Tibial nerve (tissue), 3 donors: ENCODE data around the gene NBR1.
"Not testable (repeated sequence)": the region's sequence is repeated elsewhere in the genome, so short reads cannot be mapped to it uniquely, and the experiment has no call there.

Source experiments
- EP300 ChIP-seq, 2 donors: sonication (generic); formaldehyde crosslinking; IDR thresholded peaks; one replicate each; pipeline ENCODE4 v1.6.1; 2017; ENCODE audit warnings: antibody characterized with exemption in 2 of 2, mild to moderate bottlenecking in 1 of 2
- POLR2A ChIP-seq, 2 donors: fragments of 450-650 bp; IDR thresholded peaks; one replicate each; pipeline ENCODE4 v1.6.1; 2017; ENCODE audit warnings: antibody characterized with exemption in 2 of 2, mild to moderate bottlenecking in 2 of 2, moderate library complexity in 2 of 2

DNA sequence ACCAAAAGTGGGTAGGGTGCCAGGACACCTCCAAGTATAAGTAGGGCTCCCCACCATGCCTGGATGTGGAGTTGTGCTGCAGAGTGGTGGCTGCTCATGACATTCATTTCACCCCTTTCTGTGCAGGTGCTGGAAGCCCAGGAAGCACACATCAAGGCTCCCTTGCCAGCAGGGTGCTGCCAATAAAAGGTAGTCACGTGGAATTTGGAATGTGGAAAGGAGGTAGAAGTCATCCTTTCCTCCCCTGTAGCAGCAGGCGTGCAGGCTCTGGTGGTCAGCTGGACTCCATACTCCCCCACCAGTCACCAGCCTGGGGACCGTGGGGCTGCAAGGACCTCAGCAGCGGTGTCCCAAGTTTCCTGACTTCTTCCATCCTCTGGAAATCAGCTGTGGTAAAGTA is 32.5 kb upstream of the NBR1 start:
- TF ChIP-seq EP300, POLR2A (IDR thresholded peaks at IDR 0.05): not testable (repeated sequence)
